Omental fat pad (tissue), 4 donors: ENCODE measurements around the gene FAAP20. TPM values are rescaled to one million over a fixed set of nuclear protein-coding genes. Genes with fewer than 3 reads are reported as not detected.

Experiments
- ATAC-seq: fragments of 150-250 bp; one replicate; pipeline ENCODE4 v1.9.1; 2016; ENCODE audit warnings: mild to moderate bottlenecking, moderate library complexity; ENCODE audit not compliant: low FRiP score
- DNase-seq: peaks from one replicate; pipeline ENCODE4 v3.0.0-alpha.2; 2019; ENCODE audit warnings: low spot score
- CTCF ChIP-seq, 3 donors: fragments of 450-650 bp; IDR thresholded peaks; one replicate each; pipeline ENCODE4 v1.5.1; 2016 to 2017; ENCODE audit warnings: antibody characterized with exemption in 3 of 3, mild to moderate bottlenecking in 3 of 3, moderate library complexity in 2 of 3
- total RNA-seq, 4 donors: library from RNA; depleted of rRNA; stranded (reverse); fragments of >200 nt; gene quantifications; one replicate each; pipeline ENCODE4 v1.1.0, GENCODE V29; 2016

Gene FAAP20
- total RNA-seq, 4 donors from 2014 or later: 14.2 to 24.9 (median 21.8) TPM

GRCh38 chr1:2209400-2210083, 15.0 kb upstream of the FAAP20 start:
- DNase-seq: no peak
- no peak for ATAC-seq
- TF ChIP-seq CTCF (IDR thresholded peaks at IDR 0.05): no peak

GRCh38 chr1:2208309-2209239, 14.0 kb upstream of the FAAP20 start:
- no peak for DNase-seq
- peak; percentile 8 for ATAC-seq
- no peak for TF ChIP-seq CTCF (IDR thresholded peaks at IDR 0.05)

- ATAC-seq (no peak), DNase-seq (no peak)
- no peak for TF ChIP-seq CTCF (IDR thresholded peaks at IDR 0.05)
Observed at GRCh38 chr1:2206813-2207487, 12.4 kb upstream of the FAAP20 start.

GRCh38 chr1:2205191-2205952, 10.8 kb upstream of the FAAP20 start:
- ATAC-seq (peak; percentile 72), DNase-seq (peak; percentile 90)
- TF ChIP-seq CTCF (IDR thresholded peaks at IDR 0.05): no peak

GRCh38 chr1:2204415-2205190, 10.0 kb upstream of the FAAP20 start:
- DNase-seq (no peak), ATAC-seq (peak; percentile 29)
- TF ChIP-seq CTCF (IDR thresholded peaks at IDR 0.05): no peak
